NCI-H345 treated with DMSO at 0.1 percent for 48 hours (cell line): ENCODE data around the gene TGFBI.

Experiments used
- DNase-seq: peaks from one replicate; lab custom pipeline; 2025; ENCODE audit not compliant: unreplicated experiment; lab: John Stamatoyannopoulos, UW

Gene TGFBI

GRCh38 chr5:136028782-136029742, at the start of gene TGFBI:
Gene TGFBI, plus strand, starts transcription at chr5:136028988. Its CDS starts 68 bp downstream, at chr5:136029056.
- no peak for DNase-seq

- DNase-seq, result no peak
Measured at GRCh38 chr5:135978993-135979392, 49.8 kb upstream of the TGFBI start.

- no peak for DNase-seq
Measured at GRCh38 chr5:135979510-135979909, 49.3 kb upstream of the TGFBI start.

- no peak for DNase-seq
Measured at GRCh38 chr5:135980620-135981019, 48.2 kb upstream of the TGFBI start.

- no peak for DNase-seq
Measured at GRCh38 chr5:135985951-135986350, 42.8 kb upstream of the TGFBI start.

- DNase-seq, result no peak
Measured at GRCh38 chr5:135986401-135986800, 42.4 kb upstream of the TGFBI start.

- DNase-seq, result no peak
Measured at GRCh38 chr5:135986891-135987401, 41.8 kb upstream of the TGFBI start.

GRCh38 chr5:135988546-135988945, 40.2 kb upstream of the TGFBI start:
- no peak for DNase-seq

- DNase-seq, result no peak
Measured at GRCh38 chr5:135989686-135990085, 39.1 kb upstream of the TGFBI start.

- no peak for DNase-seq
Measured at GRCh38 chr5:135990528-135991255, 38.1 kb upstream of the TGFBI start.

- DNase-seq, result no peak
Measured at GRCh38 chr5:135991429-135991828, 37.4 kb upstream of the TGFBI start.

GRCh38 chr5:135993335-135993879, 35.4 kb upstream of the TGFBI start:
- DNase-seq, result no peak

GRCh38 chr5:135993880-135994636, 34.7 kb upstream of the TGFBI start:
- DNase-seq, result no peak

GRCh38 chr5:135995976-135996375, 32.8 kb upstream of the TGFBI start:
- no peak for DNase-seq

- no peak for DNase-seq
Measured at GRCh38 chr5:135996611-135997010, 32.2 kb upstream of the TGFBI start.

GRCh38 chr5:135997673-135998335, 31.0 kb upstream of the TGFBI start:
- DNase-seq, result no peak

GRCh38 chr5:135998889-135999288, 29.9 kb upstream of the TGFBI start:
- DNase-seq, result no peak

- no peak for DNase-seq
Measured at GRCh38 chr5:135999406-136000139, 29.2 kb upstream of the TGFBI start.

- DNase-seq, result no peak
Measured at GRCh38 chr5:136000147-136000546, 28.6 kb upstream of the TGFBI start.

- DNase-seq, result no peak
Measured at GRCh38 chr5:136000932-136001331, 27.9 kb upstream of the TGFBI start.
